GM20000 (cell line): Measurements from ENCODE around the gene SLC25A24.

ENCODE experiments used
- DNase-seq: peaks from one replicate; pipeline ENCODE4 v3.0.0; 2012; ENCODE audit warnings: low spot score
- TF ChIP-seq, protein P1 (sequence below): IDR thresholded peaks from 2 replicates; pipeline ENCODE4 v1.5.1; 2012; ENCODE audit warnings: mild to moderate bottlenecking, control low read depth; ENCODE audit errors: extremely low read depth, missing control alignments

SLC25A24 gene

DNA sequence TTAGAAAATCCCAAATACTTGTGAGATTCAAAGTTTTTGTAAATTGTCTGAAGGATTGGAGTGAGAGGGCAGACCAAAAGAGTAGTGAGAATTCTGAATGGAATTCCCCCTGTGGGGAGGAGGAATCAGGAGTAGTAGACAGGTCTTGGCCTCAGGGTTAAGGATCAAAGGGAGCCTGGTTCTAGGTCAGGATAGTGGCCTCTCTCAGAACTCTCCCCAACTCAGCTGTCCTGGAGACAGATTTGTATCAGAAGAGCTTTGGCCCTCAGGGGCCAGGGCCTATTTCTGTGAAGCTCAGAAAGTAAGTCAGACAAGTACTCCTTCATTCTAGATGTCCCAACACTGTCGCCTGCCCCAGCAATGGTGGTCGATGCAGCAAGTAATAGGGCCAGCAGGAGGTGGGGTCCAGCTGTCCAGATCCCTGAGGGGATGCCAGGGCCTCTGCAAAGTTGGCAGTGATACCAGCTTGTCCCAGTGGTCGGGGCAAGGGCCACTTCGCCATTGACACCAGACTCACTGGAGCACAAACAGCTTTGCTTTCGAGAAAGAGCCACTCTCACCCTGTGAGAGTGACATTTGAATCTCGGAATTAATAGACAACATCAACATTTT lies 115.2 kb downstream of the SLC25A24 start:
- DNase-seq: no peak
- TF ChIP-seq, protein P1, sequence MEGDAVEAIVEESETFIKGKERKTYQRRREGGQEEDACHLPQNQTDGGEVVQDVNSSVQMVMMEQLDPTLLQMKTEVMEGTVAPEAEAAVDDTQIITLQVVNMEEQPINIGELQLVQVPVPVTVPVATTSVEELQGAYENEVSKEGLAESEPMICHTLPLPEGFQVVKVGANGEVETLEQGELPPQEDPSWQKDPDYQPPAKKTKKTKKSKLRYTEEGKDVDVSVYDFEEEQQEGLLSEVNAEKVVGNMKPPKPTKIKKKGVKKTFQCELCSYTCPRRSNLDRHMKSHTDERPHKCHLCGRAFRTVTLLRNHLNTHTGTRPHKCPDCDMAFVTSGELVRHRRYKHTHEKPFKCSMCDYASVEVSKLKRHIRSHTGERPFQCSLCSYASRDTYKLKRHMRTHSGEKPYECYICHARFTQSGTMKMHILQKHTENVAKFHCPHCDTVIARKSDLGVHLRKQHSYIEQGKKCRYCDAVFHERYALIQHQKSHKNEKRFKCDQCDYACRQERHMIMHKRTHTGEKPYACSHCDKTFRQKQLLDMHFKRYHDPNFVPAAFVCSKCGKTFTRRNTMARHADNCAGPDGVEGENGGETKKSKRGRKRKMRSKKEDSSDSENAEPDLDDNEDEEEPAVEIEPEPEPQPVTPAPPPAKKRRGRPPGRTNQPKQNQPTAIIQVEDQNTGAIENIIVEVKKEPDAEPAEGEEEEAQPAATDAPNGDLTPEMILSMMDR: no peak
